Gastroesophageal sphincter (tissue), 4 donors: ENCODE data around the gene GNAO1. TPM values are rescaled to one million over a fixed set of nuclear protein-coding genes. Genes with fewer than 3 reads are reported as not detected.

Experiments used
- ATAC-seq: fragments of 150-250 bp; one replicate; pipeline ENCODE4 v1.9.1; 2016; ENCODE audit warnings: mild to moderate bottlenecking, moderate library complexity
- H3K27ac ChIP-seq, 4 donors: fragments of 200-600 bp; sonication (generic) in 3 of 4; 1 replicate in 3 of 4; 2 replicates in 1 of 4; pipeline ENCODE4 v1.5.1; 2016 to 2019
- H3K27me3 ChIP-seq: fragments of 200-600 bp; sonication (generic); one replicate; pipeline ENCODE4 v1.5.1; 2019
- H3K36me3 ChIP-seq, 2 donors: fragments of 200-600 bp; sonication (generic); one replicate each; pipeline ENCODE4 v1.5.1; 2019; ENCODE audit warnings: control low read depth in 1 of 2
- H3K4me1 ChIP-seq, 3 donors: fragments of 200-600 bp; sonication (generic); 1 replicate in 2 of 3; 2 replicates in 1 of 3; pipeline ENCODE4 v1.5.1; 2016 to 2019; ENCODE audit warnings: control low read depth in 2 of 3
- H3K4me3 ChIP-seq, 2 donors: fragments of 200-600 bp; sonication (generic); one replicate each; pipeline ENCODE4 v1.5.1; 2019; ENCODE audit warnings: mild to moderate bottlenecking in 1 of 2, moderate library complexity in 1 of 2
- H3K9me3 ChIP-seq, 3 donors: fragments of 200-600 bp; sonication (generic); one replicate each; pipeline ENCODE4 v1.5.1; 2017 to 2019; ENCODE audit warnings: control low read depth in 2 of 3
- EP300 ChIP-seq: sonication (generic); formaldehyde crosslinking; IDR thresholded peaks from one replicate; pipeline ENCODE4 v1.6.1; 2017; ENCODE audit warnings: antibody characterized with exemption, mild to moderate bottlenecking
- POLR2A ChIP-seq, 2 donors: fragments of 450-650 bp; IDR thresholded peaks; one replicate each; pipeline ENCODE4 v1.6.1; 2017; ENCODE audit warnings: antibody characterized with exemption in 2 of 2, mild to moderate bottlenecking in 2 of 2, moderate library complexity in 1 of 2
- POLR2AphosphoS5 ChIP-seq: sonication (generic); formaldehyde crosslinking; IDR thresholded peaks from one replicate; pipeline ENCODE4 v1.6.1; 2017; ENCODE audit warnings: antibody characterized with exemption
- WGBS, 2 donors: methylation state at CpG; one replicate each; pipeline ENCODE4 v1.1.5; 2018; ENCODE audit warnings: low coverage in 1 of 2; 5-methylcytosine and 5-hydroxymethylcytosine counted together
- total RNA-seq, 4 donors: library from RNA; depleted of rRNA; stranded (reverse); fragments of >200 nt; gene quantifications; one replicate each; pipeline ENCODE4 v1.1.0, GENCODE V29; 2016
- TF ChIP-seq, protein P1 (sequence below), 4 experiments: fragments of 200-600 bp in 2 of 4; fragments of 450-650 bp in 2 of 4; sonication (generic) in 1 of 4; IDR thresholded peaks; one replicate each; pipeline ENCODE4 v1.5.1; 2017 to 2019; ENCODE audit warnings: antibody characterized with exemption in 4 of 4, mild to moderate bottlenecking in 2 of 4, moderate library complexity in 2 of 4

The GNAO1 gene
- total RNA-seq, 4 donors from 2014 or later = 3.4 to 21.0 (median 11.0) TPM

DNA sequence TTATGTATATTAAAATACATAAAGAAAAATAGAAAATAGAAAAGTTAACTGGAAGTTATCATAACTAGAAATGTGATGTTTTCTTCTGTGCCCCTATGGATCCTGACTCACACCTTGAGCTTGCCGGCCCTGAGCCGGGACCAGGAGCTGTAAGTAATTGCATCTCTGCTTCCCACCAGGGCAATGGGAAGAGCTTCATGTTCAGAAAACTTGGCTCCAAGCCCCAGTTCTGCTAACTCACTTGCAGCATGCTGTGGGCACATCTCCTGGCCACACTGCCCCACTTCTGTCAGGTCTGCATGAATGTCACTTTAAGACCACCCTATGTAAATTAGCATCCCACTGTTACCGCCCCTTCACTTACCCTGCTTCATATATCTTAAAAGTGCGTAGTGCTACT, 37.2 kb downstream of the GNAO1 start:
- Histone ChIP-seq H3K36me3 (no peaks in the 10 kb centered on the region), H3K4me1 (peaks cover 0 to 7% (median 0%) of the 10 kb centered on the region in 3 donors), H3K27me3 (no peaks in the 10 kb centered on the region), H3K4me3 (no peak overlapping the region), H3K9me3 (no peaks in the 10 kb centered on the region), H3K27ac (no peak overlapping the region)
- WGBS, 2 donors = 84 to 99% methylated on average over 3 to 4 of the region's 4 CpGs
- no peak for ATAC-seq
- TF ChIP-seq EP300 (no peak), POLR2AphosphoS5 (no peak), POLR2A (IDR thresholded peaks at IDR 0.05) (no peak)
- TF ChIP-seq, protein P1, sequence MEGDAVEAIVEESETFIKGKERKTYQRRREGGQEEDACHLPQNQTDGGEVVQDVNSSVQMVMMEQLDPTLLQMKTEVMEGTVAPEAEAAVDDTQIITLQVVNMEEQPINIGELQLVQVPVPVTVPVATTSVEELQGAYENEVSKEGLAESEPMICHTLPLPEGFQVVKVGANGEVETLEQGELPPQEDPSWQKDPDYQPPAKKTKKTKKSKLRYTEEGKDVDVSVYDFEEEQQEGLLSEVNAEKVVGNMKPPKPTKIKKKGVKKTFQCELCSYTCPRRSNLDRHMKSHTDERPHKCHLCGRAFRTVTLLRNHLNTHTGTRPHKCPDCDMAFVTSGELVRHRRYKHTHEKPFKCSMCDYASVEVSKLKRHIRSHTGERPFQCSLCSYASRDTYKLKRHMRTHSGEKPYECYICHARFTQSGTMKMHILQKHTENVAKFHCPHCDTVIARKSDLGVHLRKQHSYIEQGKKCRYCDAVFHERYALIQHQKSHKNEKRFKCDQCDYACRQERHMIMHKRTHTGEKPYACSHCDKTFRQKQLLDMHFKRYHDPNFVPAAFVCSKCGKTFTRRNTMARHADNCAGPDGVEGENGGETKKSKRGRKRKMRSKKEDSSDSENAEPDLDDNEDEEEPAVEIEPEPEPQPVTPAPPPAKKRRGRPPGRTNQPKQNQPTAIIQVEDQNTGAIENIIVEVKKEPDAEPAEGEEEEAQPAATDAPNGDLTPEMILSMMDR (IDR thresholded peaks at IDR 0.05) = no peak

DNA sequence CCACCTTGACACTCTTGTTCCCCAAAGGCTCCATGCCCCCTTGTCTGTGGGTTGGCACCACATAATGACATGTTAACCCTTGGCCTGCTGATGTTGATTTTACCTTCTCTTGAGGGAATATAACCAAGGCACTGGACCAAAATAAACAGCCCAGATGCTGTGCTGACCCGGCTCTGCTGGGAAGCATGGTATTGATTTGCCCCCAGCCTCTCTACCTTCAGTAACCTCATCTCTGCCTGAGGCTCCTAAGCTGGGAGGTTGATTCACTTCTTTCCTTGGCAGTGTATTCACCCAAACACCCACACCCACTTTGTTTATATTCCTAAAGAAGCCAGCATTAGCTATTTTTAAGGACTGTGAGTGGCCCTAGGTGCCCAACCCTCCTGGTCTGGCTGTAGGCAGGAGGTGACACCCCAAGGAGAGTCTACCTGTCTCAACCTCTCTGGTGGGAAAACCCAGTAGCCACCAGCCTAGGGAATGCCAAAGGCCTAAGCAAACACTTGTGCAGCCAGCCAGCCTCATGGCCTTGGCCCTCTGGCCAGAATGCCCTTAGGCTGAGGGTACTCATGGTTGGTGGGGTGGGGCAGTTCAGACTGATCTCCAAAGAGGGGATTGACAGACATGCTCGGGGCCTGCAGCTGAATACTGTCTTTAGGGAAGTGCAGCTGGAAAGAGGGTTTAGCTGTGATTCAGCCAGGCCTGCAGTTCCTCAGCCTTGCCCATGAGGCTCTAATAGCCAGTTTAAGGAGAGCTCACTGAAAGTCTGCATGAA, 42.7 kb downstream of the GNAO1 start:
- no peaks in the 10 kb centered on the region for H3K27me3 ChIP-seq
- H3K4me3 ChIP-seq = no peak overlapping the region
- TF ChIP-seq POLR2AphosphoS5 (no peak), POLR2A (IDR thresholded peaks at IDR 0.05) (no peak), EP300 (no peak)
- TF ChIP-seq, protein P1 (IDR thresholded peaks at IDR 0.05) = no peak
- ATAC-seq = no peak
- no peaks in the 10 kb centered on the region for H3K36me3 ChIP-seq
- WGBS, 2 donors = 75% methylated on average over 1 of the region's 2 CpGs; no CpG with 5 or more reads in 1 of the 2 donors
- H3K9me3 ChIP-seq = no peaks in the 10 kb centered on the region
- H3K4me1 ChIP-seq = peaks cover 0 to 8% (median 0%) of the 10 kb centered on the region in 3 donors
- H3K27ac ChIP-seq = no peak overlapping the region

DNA sequence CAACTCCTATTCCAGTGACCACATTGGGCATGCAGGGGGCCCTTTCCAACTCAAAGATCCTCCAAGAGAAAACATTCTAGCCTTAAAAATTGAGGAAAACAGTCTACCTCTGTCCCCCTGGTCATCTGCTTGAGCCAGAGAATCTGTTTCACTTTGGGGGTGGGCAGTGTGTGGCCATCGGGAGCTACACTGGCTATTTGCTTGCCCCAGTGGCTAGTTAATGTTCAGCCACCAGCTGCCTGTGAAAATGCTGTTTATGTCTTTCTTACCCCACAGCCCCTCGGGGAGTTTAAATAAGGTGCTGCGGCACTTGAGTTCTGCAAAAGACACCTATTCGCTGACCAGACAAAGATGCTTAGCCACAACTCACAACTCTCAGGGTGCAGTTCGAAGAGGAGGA, 43.4 kb downstream of the GNAO1 start:
- Histone ChIP-seq H3K36me3 (no peaks in the 10 kb centered on the region), H3K4me1 (peaks cover 0 to 8% (median 0%) of the 10 kb centered on the region in 3 donors), H3K27me3 (no peaks in the 10 kb centered on the region), H3K9me3 (no peaks in the 10 kb centered on the region), H3K27ac (no peak overlapping the region), H3K4me3 (no peak overlapping the region)
- WGBS, 2 donors = 71 to 96% methylated on average over 1 to 4 of the region's 5 CpGs
- no peak for ATAC-seq
- TF ChIP-seq POLR2AphosphoS5 (no peak), EP300 (no peak), POLR2A (IDR thresholded peaks at IDR 0.05) (no peak)
- TF ChIP-seq, protein P1 (IDR thresholded peaks at IDR 0.05) = no peak

DNA sequence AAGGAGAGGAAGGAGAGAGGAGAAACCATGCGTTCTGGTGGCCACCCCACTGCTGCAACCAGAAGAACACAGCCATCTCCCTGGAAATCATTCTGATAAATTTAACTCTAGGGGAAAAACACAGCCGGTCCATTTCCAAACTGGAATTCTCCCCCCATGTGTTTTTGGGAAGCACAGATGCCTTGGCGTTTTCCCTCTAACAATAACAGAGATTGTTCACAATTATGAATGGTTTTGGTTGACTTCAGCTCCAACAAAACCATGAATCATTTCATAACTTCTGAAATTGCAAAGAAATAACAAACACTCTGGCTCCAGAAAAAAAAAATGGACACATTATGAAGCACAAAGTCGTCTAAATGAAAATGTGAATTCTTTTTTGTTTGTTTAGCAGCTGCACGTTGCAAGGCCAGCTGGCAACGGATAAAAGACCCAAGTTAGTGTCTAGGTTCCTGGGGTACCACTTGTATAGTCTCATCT, 46.2 kb downstream of the GNAO1 start:
- no peak for ATAC-seq
- 44 to 47% methylated on average over 5 to 6 of the region's 6 CpGs for WGBS, 2 donors
- no peak overlapping the region for H3K27ac ChIP-seq

More for the DNA sequence above, 46.2 kb downstream of the GNAO1 start:
- no peaks in the 10 kb centered on the region for H3K36me3 ChIP-seq
- H3K4me3 ChIP-seq = no peak overlapping the region
- H3K9me3 ChIP-seq = no peaks in the 10 kb centered on the region
- peaks cover 0 to 8% (median 0%) of the 10 kb centered on the region in 3 donors for H3K4me1 ChIP-seq
- TF ChIP-seq, protein P1 (IDR thresholded peaks at IDR 0.05) = no peak
- no peak for TF ChIP-seq EP300
- no peak for TF ChIP-seq POLR2A (IDR thresholded peaks at IDR 0.05)
- no peak for TF ChIP-seq POLR2AphosphoS5
- no peaks in the 10 kb centered on the region for H3K27me3 ChIP-seq
